IMR-90 (cell line): ENCODE results near the gene PYROXD2. TPM values are rescaled to one million over a fixed set of nuclear protein-coding genes. Genes with fewer than 3 reads are reported as not detected.

Source experiments
- ATAC-seq: fragments of 200-7000 bp; cut with Tn5 transposase; 2 replicates; pipeline ENCODE4 v1.9.1; 2020; ENCODE audit warnings: low read depth, mild to moderate bottlenecking, moderate library complexity
- BruUV-seq: library from RNA; stranded (reverse); fragments of 400-500 nt; replicated peaks from 2 replicates; lab custom pipeline; 2021; lab: Mats Ljungman, UMichigan
- CTCF ChIA-PET: fragments of 300-600 bp; formaldehyde crosslinking; extraction: SDS; loops from one replicate; lab custom pipeline; 2021; ENCODE audit warnings: antibody characterized with exemption; lab: Yijun Ruan, JAX
- POLR2A ChIA-PET: fragments of 300-600 bp; sonication (Branson Sonifier 250); formaldehyde crosslinking; loops from one replicate; lab custom pipeline; 2022; ENCODE audit warnings: antibody characterized with exemption; ENCODE audit not compliant: unreplicated experiment; lab: Charles Lee
- DNase-seq: peaks from one replicate; pipeline ENCODE4 v3.0.0; 2013
- H2AFZ ChIP-seq: replicated peaks from 2 replicates; pipeline ENCODE3; 2013; ENCODE audit warnings: low read length, mild to moderate bottlenecking; ENCODE audit not compliant: poor library complexity
- H2AK5ac ChIP-seq: 2 replicates; pipeline ENCODE4 v1.6.1; 2013; ENCODE audit warnings: low read depth, low read length, inconsistent platforms
- H2AK9ac ChIP-seq: replicated peaks from 2 replicates; pipeline ENCODE3; 2013; ENCODE audit warnings: mild to moderate bottlenecking, low read depth, low read length, moderate library complexity; ENCODE audit not compliant: poor library complexity
- H2BK120ac ChIP-seq: 2 replicates; pipeline ENCODE4 v1.6.1; 2013; ENCODE audit warnings: low read depth, low read length, inconsistent platforms
- H2BK15ac ChIP-seq: 3 replicates; pipeline ENCODE4 v1.6.1; 2013; ENCODE audit warnings: low read depth, low read length, inconsistent platforms
- H2BK20ac ChIP-seq: 2 replicates; pipeline ENCODE4 v1.6.1; 2013; ENCODE audit warnings: low read depth, mild to moderate bottlenecking, inconsistent platforms, low read length, moderate library complexity
- H2BK5ac ChIP-seq: 2 replicates; pipeline ENCODE4 v1.6.1; 2013; ENCODE audit warnings: mild to moderate bottlenecking, low read depth, low read length, inconsistent platforms; ENCODE audit not compliant: poor library complexity, severe bottlenecking
- H3K14ac ChIP-seq: replicated peaks from 2 replicates; pipeline ENCODE4 v1.6.1; 2013; ENCODE audit warnings: low read depth, low read length, inconsistent platforms
- H3K18ac ChIP-seq: 2 replicates; pipeline ENCODE4 v1.6.1; 2013; ENCODE audit warnings: low read depth, low read length, control low read depth
- H3K23ac ChIP-seq: 2 replicates; pipeline ENCODE4 v1.6.1; 2013; ENCODE audit warnings: low read depth, low read length, inconsistent platforms
- H3K27ac ChIP-seq: 2 replicates; pipeline ENCODE4 v1.5.1; 2013; ENCODE audit warnings: mild to moderate bottlenecking, control low read depth, low read length; ENCODE audit not compliant: insufficient read depth
- H3K27me3 ChIP-seq: 2 replicates; pipeline ENCODE4 v1.6.1; 2013; ENCODE audit warnings: low read length; ENCODE audit not compliant: control insufficient read depth, insufficient read depth
- H3K36me3 ChIP-seq: 2 replicates; pipeline ENCODE4 v1.6.1; 2013; ENCODE audit warnings: low read length, mixed read lengths; ENCODE audit not compliant: control insufficient read depth, insufficient read depth
- H3K4ac ChIP-seq: 2 replicates; pipeline ENCODE4 v1.6.1; 2013; ENCODE audit warnings: low read depth, low read length, inconsistent platforms
- H3K4me1 ChIP-seq: 2 replicates; pipeline ENCODE4 v1.6.1; 2013; ENCODE audit warnings: low read length, mixed read lengths; ENCODE audit not compliant: control insufficient read depth, insufficient read depth
- H3K4me2 ChIP-seq: 2 replicates; pipeline ENCODE4 v1.6.1; 2013; ENCODE audit warnings: low read depth, mild to moderate bottlenecking, control low read depth, low read length, moderate library complexity
- H3K4me3 ChIP-seq: 2 replicates; pipeline ENCODE4 v1.5.1; 2013; ENCODE audit warnings: low read depth, mild to moderate bottlenecking, control low read depth, low read length, moderate library complexity; ENCODE audit not compliant: insufficient read depth
- H3K56ac ChIP-seq: 2 replicates; pipeline ENCODE4 v1.6.1; 2013; ENCODE audit warnings: low read length, inconsistent platforms; ENCODE audit not compliant: insufficient read depth; ENCODE audit errors: extremely low read depth
- H3K79me1 ChIP-seq, 2 experiments: 2 replicates each; pipeline ENCODE4 v1.6.1; 2013; ENCODE audit warnings: low read length in 2 of 2, inconsistent platforms in 1 of 2, low read depth in 1 of 2
- H3K9ac ChIP-seq: 2 replicates; pipeline ENCODE4 v1.6.1; 2013; ENCODE audit warnings: low read depth, low read length, control low read depth
- H3K9me1 ChIP-seq: 2 replicates; pipeline ENCODE4 v1.6.1; 2013; ENCODE audit warnings: low read length, inconsistent platforms; ENCODE audit not compliant: insufficient read depth
- H3K9me3 ChIP-seq: 2 replicates; pipeline ENCODE4 v1.6.1; 2013; ENCODE audit warnings: low read length; ENCODE audit not compliant: control insufficient read depth, insufficient read depth
- H4K20me1 ChIP-seq: 2 replicates; pipeline ENCODE4 v1.6.1; 2013; ENCODE audit warnings: low read length, inconsistent platforms; ENCODE audit not compliant: insufficient read depth
- H4K5ac ChIP-seq: 2 replicates; pipeline ENCODE4 v1.6.1; 2013; ENCODE audit warnings: mild to moderate bottlenecking, low read depth, low read length, control low read depth
- H4K8ac ChIP-seq, 2 experiments: 2 replicates each; pipeline ENCODE4 v1.6.1; 2013; ENCODE audit warnings: low read depth in 2 of 2, low read length in 2 of 2, control low read depth in 1 of 2, inconsistent platforms in 1 of 2
- H4K91ac ChIP-seq: 2 replicates; pipeline ENCODE4 v1.6.1; 2013; ENCODE audit warnings: low read depth, low read length, inconsistent platforms; ENCODE audit not compliant: insufficient read depth
- CTCF ChIP-seq: conservative IDR thresholded peaks from 2 replicates; pipeline ENCODE4 v1.5.1; 2012; ENCODE audit warnings: mild to moderate bottlenecking, low read depth, low read length, improper control_type of control experiment
- ELK1 ChIP-seq: fragments of 150-350 bp; IDR thresholded peaks from 2 replicates; pipeline ENCODE4 v1.6.1; 2016; ENCODE audit warnings: low read depth, mild to moderate bottlenecking, low read length, moderate library complexity, borderline replicate concordance
- MAFK ChIP-seq: IDR thresholded peaks from 2 replicates; pipeline ENCODE4 v1.6.1; 2012; ENCODE audit warnings: low read depth, low read length, improper control_type of control experiment
- MAZ ChIP-seq: IDR thresholded peaks from 2 replicates; pipeline ENCODE4 v1.6.1; 2012; ENCODE audit warnings: low read depth, mild to moderate bottlenecking, low read length, improper control_type of control experiment, moderate library complexity, borderline replicate concordance
- RFX5 ChIP-seq: IDR thresholded peaks from 2 replicates; pipeline ENCODE4 v1.8.0; 2012; ENCODE audit warnings: low read depth, mild to moderate bottlenecking, low read length, moderate library complexity
- USF2 ChIP-seq: fragments of 150-350 bp; IDR thresholded peaks from 2 replicates; pipeline ENCODE4 v1.6.1; 2017; ENCODE audit warnings: mild to moderate bottlenecking, antibody characterized with exemption, low read length, low read depth
- WGBS, 2 experiments: methylation state at CpG; one replicate each; pipeline versions ENCODE4 v1.1.5 to v1.1.7; 2013; ENCODE audit warnings: missing lambda C conversion rate in 2 of 2; ENCODE audit not compliant: insufficient read length in 1 of 2; ENCODE audit errors: extremely low coverage in 2 of 2; 5-methylcytosine and 5-hydroxymethylcytosine counted together
- dilution Hi-C: fragments of 300-500 bp; cut with HindIII; formaldehyde crosslinking; loops from one replicate; pipeline ENCODE4 v1.14.3; 2018; ENCODE audit warnings: low sequenced_read_pairs; ENCODE audit not compliant: unreplicated experiment
- in situ Hi-C: fragments of 300-500 bp; cut with MboI; formaldehyde crosslinking; loops from 3 replicates; pipeline ENCODE4 v1.14.3; 2019; ENCODE audit warnings: low sequenced_read_pairs, inconsistent platforms, mixed read lengths
- intact Hi-C: fragments of 100-400 bp; cut with micrococcal nuclease; formaldehyde crosslinking; loops from 2 replicates; pipeline ENCODE4 v1.10.0; 2022
- polyA plus RNA-seq, 3 experiments: library from polyadenylated mRNA; depleted of rRNA; stranded (reverse); fragments of >200 nt; gene quantifications; 2 replicates each; pipeline ENCODE4 v1.2.3, GENCODE V29; 2012; ENCODE audit warnings: low replicate concordance in 1 of 3
- total RNA-seq: library from RNA; depleted of rRNA; stranded (reverse); fragments of >200 nt; gene quantifications from 2 replicates; pipeline ENCODE4 v1.2.3, GENCODE V29; 2012

PYROXD2 gene
- total and polyA plus RNA-seq, 2 of the 4 experiments (the other 2 are of a cell fraction), result 6.5 to 16.3 TPM

DNA sequence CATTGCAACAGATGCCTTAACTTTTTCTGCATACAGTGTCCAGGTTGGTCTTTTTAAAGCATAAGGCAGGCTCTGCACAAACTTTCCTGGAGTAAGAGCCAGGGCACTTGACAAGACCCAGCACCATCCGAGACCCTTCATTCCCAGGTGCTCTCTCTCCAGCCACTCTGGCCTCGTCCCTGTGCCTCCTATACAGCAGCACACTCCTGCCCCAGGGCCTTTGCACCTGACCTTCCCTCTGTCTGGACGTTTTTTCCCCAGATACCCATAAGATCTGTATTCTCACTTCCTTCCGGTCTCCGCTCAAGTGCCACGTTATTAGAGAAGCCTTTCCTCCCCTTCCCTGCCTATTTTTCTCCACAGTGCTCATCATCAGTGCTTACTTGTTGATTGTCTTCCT, 25.6 kb downstream of the PYROXD2 start:
- Histone ChIP-seq H3K4me1 (peaks cover 5% of the 10 kb centered on the region; the same call in 1 of the 2 replicates), H2BK120ac (no peak overlapping the region), H3K18ac (no peak overlapping the region), H3K27me3 (no peaks in the 10 kb centered on the region), H2AK5ac (no peak overlapping the region), H3K23ac (no peak overlapping the region), H4K8ac (no peak overlapping the region), H4K91ac (no peak overlapping the region), H2AFZ (no peak overlapping the region), H2BK5ac (no peak overlapping the region), H4K5ac (no peak overlapping the region), H3K9ac (no peak overlapping the region), H3K79me1 (no peaks in the 10 kb centered on the region), H3K4ac (no peak overlapping the region), H2BK20ac (no peak overlapping the region), H3K36me3 (peaks cover 21% of the 10 kb centered on the region; the same call in 1 of the 2 replicates), H3K4me3 (no peak overlapping the region), H4K20me1 (no peaks in the 10 kb centered on the region), H3K4me2 (no peak overlapping the region), H3K56ac (no peak overlapping the region), H2AK9ac (peak overlapping the region; percentile 39), H3K14ac (no peak overlapping the region), H3K27ac (no peak overlapping the region), H3K9me3 (no peaks in the 10 kb centered on the region), H2BK15ac (no peak overlapping the region), H3K9me1 (peaks cover 4% of the 10 kb centered on the region; the same call in 1 of the 2 replicates)
- in situ Hi-C loops (no loop called here), dilution Hi-C loops (no loop called here), intact Hi-C loops (no loop called here)
- WGBS, 2 experiments, result 89% methylated on average over 3 of the region's 6 CpGs; no CpG with 5 or more reads in 1 of the 2 experiments
- TF ChIP-seq MAZ (no peak), ELK1 (no peak), MAFK (no peak), RFX5 (no peak), CTCF (no peak), USF2 (no peak)
- no TSS peak for BruUV-seq
- CTCF ChIA-PET, result no interaction called here
- no peak for ATAC-seq
- POLR2A ChIA-PET, result no interaction called here
- no peak for DNase-seq
